HG03196 (cell line): ENCODE results near the gene GCHFR.

Experiments
- ATAC-seq: cut with Tn5 transposase; IDR thresholded peaks from one replicate; pipeline ENCODE4 v1.9.1; 2021; ENCODE audit not compliant: unreplicated experiment

GCHFR gene

DNA sequence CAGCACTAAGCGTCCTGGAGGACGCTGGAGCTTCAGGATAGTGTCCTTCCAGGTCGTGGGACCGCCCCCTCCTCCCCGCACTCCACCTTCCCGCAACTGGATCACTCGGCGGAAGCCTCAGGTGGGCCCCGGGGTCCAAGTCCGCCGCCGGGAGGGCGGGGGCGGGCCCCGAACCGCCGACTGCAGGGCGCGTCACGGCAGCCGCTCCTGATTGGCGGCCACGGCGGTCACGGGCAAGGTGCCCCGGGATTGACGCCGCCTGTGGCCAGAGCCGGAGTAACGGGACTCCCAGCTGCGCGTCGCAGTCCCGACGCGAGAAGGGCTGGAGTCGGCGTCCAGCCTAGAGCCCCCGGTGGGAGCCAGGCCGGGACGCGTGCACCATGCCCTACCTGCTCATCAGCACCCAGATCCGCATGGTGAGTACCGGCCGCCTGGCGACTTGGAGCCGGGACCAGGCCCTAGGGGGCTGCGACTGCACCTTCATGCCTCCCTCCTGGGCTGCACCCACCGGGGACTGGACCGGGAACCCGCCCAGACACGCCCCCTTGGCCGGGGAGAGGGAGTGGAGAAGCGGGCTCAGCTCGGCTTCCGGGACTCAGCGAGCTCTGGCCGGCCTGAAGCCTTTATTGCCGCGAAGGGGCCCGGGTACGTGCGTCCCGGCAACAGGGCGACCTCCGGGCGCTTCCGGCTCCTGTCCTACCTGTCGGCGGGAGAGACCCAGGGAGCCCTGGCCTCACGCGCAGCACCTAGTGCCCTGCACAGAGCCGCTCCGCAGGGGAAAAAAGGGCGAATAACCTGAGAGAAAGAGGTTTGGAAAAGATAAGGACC, at the start of gene GCHFR:
GCHFR (plus strand) TSS at position 268 of the 828 bp plus-strand sequence; CDS start at position 381, 113 bp downstream.
- ATAC-seq: no peak

DNA sequence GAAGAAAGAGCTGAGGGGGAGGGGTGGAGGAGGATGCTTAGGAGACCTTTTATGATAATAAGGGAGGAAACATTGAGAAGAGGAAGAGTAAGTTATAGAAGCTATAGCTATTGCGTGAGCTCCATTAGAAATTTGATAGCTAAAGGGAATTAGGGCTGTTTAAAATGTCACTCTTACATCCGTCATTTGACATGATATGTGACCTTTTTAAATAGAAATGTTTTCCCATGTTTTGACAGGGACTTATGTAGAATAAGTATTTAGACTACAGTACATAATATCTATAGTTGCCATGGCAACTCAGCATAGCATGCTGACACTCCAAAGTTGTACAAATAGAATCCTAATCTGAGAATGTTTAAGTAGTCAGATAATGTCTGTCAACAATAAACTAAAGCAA, 49.7 kb upstream of the GCHFR start:
- no peak for ATAC-seq

DNA sequence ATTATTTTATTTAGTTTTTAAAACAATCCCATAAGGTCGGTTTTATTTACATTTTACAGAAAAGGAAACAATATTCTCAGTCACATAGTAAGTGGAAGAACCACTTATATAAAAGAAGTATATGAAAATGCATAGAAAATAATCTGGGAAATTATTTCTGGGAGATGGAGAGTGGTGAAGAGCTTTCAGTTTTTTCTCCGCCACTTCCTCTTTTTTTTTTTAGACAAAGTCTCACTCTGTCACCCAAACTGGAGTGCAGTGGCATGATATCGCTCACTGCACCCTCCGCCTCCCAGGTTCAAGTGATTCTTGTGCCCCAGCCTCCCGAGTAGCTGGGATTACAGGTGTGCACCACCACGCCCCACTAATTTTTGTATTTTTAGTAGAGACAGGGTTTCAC, 47.7 kb upstream of the GCHFR start:
- no peak for ATAC-seq

DNA sequence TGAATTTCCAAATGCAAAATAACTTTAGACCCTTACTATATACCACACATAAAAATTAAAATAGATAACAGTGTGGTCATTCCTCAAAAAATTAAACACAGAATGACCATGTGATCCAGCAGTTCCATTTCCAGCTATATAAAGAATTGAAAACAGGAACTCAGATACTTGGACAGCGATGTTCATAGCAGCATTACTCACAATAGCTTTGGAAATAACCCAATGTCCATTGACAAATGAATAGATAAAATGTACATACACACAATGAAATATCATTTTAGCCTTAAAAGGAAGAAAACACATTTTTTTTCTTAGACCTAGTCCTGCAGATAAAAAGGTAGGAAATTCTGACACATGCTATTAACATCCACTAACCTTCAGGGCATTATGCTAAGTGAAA, 42.2 kb upstream of the GCHFR start:
- no peak for ATAC-seq

DNA sequence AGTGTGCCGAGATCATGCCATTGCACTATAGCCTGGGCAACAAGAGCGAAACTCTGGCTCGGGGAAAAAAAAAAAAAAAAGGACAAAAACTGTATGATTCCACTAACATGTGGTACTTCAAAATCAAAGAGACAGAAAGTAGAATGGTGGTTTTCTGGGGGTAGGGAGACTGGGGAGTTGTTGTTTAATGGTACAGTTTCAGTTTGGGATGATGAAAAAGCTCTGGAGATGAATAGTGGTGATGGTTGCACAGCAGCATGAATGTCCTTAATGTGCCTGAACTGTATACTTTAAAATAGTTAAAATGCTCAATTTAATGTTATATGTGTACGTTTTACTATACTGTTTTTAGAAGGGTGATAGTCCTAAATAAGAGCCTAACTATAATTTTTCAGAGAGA, 41.5 kb upstream of the GCHFR start:
- ATAC-seq: no peak

DNA sequence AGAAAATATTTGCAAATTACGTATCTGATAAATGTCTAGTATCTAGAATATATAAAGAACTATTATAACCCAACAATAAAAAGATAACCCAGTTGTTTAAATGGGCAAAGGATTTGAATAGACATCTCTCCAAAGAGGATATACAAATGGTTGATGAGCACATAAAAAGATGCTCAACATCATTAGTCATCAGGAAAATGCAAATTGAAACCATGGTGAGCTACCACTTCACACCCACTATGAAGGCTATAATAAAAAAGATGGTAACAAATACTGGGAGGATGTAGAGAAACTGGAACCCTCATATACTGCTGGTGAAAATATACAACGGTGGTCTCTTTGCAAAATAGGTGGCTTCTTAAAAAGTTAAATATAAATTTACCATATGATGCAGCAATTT, 40.9 kb upstream of the GCHFR start:
- ATAC-seq: no peak

DNA sequence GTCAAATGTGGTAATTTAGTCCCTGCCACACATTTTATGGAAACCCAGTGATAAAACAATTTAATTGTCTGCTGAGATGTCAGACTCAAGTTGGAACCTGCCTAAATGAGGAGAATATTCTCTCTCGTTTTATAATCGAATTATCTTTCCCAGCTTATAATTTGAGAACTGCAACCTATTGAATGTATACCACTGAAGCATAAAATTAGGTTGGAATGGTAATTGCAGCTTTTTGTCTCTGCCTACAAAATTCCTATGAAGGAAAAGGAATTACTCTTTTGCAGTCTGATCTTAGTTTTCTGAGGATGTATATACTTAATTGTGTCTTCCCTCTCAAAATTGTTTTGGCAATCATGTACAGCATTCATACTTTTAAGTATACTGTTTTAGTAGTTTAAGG, 39.9 kb upstream of the GCHFR start:
- ATAC-seq: no peak

DNA sequence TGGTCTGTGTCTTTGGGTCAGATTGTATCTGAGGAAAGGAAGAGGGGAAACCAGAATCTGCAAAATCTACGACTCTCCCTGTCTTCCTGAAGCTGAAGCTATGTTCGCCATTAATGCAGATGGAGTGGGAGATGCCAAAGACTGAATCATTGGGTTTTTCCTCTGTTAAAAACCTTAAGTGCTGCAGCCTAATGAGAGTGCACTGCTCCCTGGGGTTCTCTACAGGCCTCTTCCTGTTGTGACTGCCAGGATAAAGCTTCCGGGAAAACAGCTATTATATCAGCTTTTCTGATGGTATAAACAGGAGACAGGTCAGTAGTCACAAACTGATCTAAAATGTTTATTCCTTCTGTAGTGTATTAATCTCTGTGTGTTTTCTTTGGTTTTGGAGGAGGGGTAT, 32.8 kb upstream of the GCHFR start:
- no peak for ATAC-seq

DNA sequence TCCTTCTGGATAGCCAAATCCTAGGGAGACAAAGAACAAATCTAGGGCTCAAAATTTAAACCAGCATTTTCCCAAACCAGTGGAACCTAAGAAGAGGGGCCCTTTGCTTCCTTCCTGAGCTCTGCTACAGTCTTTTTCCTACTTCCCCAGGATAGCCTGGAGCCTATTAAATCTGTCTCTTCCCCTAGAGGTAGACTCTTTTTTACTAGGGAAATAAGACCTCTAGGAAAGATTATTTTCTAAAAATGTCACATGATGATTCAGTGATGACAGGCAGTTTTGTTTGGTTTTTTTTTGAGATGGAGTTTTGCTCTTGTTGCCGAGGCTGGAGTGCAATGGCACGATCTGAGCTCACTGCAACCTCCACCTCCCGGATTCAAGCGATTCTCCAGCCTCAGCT, 27.3 kb upstream of the GCHFR start:
- no peak for ATAC-seq

DNA sequence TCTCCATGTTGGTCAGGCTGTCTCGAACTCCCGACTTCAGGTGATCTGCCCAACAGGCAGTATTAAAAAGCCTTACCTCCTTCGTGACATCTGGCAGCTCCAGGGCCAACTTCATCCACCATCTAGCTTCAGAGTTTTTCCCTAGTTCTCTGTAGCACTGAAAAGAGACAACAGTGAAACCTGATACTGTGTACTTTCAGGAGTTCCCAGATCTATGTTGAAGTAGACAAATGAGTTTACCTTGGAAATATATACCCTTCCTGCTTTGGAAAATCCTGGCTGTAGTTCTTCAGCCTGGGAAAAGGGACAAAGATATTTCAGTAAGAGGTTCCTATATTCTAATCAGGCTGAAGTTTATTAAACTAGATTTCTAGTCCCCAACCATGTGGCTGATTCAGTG, 26.8 kb upstream of the GCHFR start:
- no peak for ATAC-seq

DNA sequence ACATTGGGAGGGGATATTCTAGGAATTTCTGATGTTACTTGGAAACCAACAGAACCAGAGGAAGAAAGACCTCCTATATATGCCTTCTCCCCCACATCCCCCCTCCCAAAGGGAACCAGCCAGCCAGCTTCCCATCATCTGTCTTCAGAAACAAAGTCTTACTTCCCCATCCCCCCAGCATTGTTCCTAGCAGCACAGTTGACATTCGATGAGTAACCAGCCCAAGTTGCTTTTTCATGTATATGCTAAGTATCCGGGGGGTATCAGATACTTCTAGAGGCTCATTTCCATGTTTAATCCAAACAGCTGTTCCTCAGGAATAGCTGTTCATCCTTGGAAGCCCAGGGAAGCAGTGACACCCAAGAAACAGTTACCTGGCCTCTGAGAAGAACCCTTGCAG, 24.8 kb upstream of the GCHFR start:
- ATAC-seq: no peak

DNA sequence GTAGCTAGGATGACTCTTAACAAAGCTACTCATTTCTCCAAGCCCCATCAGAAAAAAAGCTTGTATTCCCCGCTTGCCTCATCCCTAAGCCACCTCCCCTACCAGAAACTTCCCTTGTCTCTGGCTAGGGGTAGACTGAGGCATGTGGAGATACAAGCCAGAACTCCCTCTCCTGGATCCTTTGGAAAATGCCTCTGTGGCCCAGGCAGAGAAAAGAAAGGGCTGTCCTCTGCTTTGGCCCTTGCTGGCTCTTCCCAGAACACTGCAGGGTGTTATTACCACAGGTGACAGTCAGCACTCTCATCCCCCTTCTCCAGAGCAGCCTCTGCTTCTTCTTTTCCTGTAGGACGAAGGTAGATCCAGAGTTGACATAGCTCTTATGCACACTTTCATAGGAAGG, 24.0 kb upstream of the GCHFR start:
- ATAC-seq: no peak

DNA sequence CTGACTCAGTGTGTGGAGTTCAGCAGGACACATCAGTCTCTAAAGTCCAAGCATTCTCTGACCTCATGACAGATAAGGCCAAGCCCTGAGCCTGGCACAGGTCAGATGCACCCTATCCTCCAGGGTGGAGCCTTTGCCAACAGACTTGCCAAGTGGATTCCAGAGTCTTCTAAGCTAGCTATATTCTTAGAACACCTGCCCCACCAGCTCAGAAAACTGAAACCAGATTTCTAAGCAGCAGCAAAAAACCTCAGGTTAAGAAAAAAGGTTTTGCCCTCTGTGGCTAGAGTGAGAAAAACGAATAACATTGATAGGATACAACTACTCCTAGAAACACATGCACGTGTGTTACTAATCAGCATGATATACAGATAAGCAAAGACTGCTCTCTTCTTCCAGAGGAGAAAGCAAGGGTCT, 20.4 kb upstream of the GCHFR start:
- no peak for ATAC-seq

DNA sequence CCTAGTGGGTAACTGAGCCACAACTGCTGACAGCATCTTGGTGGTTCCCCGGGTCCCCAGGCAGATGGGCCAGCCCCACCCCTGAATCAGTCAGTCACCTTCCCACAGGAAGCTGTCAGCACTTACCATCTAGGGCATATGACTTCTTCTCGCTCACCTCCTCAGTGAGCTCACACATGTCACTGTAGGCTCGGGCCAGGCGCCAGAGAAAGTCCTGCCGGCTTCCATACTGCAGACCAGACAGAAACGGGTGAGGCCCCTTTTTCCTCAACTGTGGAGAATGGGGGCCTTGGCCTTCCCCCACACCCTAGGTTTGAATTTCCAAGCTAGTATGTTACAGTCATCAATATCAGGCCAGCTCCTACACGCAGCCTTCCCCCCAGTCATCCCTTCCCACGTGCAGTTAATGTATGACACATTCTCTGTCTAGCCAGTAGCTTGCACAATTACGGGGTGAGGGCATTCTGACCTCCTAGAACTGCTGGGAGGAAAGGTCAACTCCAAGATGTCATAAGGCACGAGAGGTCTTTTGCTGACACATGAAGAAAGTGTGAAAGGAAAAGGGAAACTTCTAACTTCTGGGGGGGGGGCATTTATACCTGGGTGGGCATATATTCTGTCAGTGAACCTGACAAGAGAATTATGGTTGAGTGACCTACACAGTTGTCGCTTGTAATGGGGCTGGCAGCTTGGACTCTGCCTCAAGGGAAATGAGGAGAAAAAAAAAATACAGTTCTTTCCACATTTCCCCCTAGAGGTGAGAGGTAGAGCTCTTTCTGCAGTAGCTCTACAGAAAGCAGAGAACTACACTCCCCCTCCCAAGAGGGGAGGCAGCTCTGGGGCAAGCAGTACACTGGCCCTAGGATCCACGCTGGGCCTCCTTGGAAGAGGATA, 19.7 kb upstream of the GCHFR start:
- no peak for ATAC-seq

DNA sequence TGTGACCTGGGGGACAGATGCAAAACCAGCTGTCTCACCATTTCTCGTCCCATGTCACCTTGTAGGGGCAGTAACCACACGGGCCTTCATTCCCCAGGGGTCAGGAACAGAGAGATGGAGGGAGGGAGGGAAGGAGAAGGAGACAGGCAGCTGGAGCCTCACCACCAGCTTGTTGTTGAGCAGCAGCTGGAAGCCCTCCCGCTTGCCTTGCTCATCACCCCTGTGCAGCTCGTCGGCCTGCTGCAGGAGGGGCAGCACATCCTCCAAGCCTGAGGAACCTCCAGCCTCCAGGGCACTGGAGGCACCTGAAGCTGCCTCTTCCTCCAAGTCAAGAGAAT, 19.1 kb upstream of the GCHFR start:
- no peak for ATAC-seq

DNA sequence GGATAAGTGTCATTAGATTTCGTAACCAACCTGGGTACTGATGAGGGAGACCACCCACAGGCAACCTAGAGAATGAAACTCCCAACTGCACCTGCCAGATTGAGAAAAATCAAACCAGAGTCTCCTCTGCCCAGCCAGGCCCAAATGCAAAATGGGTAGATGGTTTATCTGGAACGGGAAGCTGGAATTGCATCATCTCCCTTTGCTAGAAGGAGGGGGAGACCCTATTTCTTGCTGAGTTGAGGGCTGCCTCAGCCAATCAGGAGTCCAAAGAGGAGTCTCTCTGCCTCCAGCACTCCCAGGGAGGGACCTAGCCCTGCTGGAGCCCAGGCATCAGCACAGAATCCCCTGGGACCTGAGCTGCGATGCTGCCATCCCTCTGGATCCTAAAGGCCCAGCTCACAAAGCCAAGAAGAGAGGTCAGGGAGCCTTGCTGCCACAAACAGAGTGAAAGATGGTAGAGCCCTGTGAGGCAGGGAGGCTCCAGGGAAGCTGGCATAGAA, 16.9 kb upstream of the GCHFR start:
- no peak for ATAC-seq

DNA sequence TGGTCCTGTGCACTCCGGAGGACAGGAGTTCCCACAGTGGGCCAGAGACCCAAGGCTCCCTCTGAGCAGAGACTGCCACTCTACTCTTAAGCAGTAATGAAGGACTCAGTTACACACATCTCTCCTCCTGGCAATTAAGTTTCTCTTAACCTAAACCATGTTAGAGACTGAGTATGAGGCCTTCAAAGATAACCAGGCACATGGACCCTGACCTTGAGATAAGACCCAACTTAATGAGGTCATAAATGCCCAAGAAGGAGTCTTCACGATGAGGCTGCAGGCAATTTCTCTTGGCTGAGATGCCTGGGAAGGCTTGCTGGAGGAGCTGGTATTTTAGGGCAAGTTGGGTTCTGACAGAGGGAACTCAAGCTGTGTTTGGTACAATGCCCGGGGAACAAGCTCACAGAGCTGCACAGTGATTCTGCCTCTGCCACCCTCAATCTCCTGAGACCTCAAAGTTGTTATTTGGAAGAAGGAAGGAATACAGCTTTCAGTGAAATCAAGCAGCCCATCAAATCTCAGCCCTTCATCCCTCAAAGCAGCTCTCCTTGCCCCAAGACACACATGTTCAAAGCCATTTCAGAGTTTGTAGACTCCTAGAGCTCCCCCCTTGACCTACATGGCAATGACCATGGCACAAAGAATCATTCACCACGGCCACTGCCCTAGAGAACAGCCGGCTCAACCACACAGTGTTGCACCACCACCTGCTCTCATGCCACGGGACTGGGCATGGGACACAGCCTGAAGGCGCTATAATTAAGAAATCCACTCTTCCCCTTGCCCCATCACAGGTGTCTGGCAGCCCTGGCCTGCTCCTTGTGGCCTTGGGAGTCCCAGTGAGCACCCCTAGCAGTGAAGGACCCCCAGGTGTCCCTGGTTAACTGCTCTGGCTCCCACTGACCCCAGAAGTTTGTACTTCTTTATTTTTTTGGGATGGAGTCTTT, 15.9 kb upstream of the GCHFR start:
- no peak for ATAC-seq

DNA sequence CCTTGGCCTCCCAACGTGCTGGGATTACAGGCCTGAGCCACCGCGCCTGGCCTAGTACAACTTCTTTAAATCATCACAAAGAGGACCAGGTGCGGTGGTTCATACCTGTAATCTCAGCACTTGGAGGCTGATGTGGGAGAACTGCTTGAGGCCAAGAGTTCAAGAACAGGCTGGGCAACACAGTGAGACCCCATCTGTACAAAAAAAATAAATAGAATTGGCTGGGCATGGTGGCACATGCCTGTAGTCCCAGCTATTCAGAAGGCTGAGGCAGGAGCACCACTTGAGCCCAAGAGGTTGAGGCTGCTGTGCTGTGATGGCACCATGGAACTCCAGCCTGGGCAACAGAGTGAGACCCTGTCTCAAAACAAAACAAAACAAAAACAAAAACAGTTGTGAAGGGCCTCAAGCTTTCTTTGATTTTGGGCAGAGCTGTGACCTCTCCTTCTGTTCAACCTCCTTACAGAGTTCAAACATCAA, 14.7 kb upstream of the GCHFR start:
- no peak for ATAC-seq

DNA sequence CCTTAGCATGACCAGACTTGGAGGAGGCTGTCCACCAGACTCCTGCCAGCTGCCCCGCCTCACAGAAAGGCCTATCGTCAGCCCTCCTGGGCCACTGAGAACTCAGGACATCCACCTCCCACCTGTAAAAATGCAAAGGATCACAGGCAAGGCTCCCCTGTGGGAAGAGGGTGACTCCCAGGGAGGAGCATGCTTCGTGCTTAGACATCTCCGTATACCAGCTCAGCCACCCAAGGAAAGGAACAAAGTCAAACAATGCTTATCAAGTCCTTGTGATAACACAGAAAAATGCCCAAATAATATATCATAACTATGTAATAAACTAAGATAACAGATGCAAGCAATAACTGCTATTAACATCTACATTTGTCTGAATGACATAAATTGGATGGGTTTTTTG, 13.0 kb upstream of the GCHFR start:
- ATAC-seq: no peak

DNA sequence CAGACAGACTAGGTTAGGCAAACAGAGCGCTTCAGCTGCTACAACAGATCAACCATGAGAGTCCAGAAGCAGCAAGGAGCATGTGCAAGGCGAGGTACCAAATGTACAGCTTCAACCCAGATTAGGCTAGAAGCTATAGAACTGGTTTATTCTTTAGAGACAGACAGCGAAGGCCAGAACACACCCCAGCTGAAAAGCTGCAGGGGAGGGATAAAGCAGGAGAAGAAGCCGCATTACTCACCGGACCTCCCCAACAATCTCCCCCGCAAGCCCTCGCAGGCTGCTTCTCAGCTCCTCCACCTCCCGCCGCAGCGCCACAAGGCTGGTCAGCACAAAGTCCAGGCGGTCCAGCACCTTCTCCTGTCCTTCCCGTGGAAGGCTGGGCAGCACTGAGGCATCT, 12.1 kb upstream of the GCHFR start:
- ATAC-seq: no peak

DNA sequence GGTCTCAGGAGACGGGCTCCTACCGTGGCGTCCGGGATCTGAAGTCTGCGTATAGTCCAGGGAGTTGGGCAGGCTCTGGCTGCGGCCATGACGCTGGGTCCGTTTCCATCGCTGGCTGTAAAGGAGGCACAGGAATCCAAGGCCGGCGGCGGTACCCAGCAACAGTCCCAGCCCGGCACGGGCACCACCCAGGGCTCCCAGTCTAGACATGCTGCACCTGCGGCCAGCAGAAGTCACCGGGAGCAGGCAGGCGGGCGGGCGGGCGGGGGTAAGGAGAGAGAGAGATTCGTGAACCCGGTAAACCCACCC, 9.3 kb upstream of the GCHFR start:
- no peak for ATAC-seq
